ENCODE measurements around the gene UNK.

UNK gene

GRCh38 chr17:75834279-75834920 is 49.8 kb downstream of the UNK start:
- DNase-seq (ENCODE audit: low read depth in 2 of 2) = no peak

- DNase-seq (ENCODE audit: low read depth in 2 of 2) = no peak
Observed at GRCh38 chr17:75834928-75835653, 50.5 kb downstream of the UNK start.

- DNase-seq (ENCODE audit: low read depth in 2 of 2) = no peak
Observed at GRCh38 chr17:75835654-75835987, 51.0 kb downstream of the UNK start.

GRCh38 chr17:75836605-75837004 is 52.0 kb downstream of the UNK start:
- DNase-seq (ENCODE audit: low read depth in 2 of 2) = no peak

GRCh38 chr17:75837899-75838298 is 53.3 kb downstream of the UNK start:
- DNase-seq (ENCODE audit: low read depth in 2 of 2) = no peak

- DNase-seq (ENCODE audit: low read depth in 2 of 2) = no peak
Observed at GRCh38 chr17:75838410-75838809, 53.8 kb downstream of the UNK start.

GRCh38 chr17:75839942-75840798 is 55.6 kb downstream of the UNK start:
- DNase-seq (ENCODE audit: low read depth in 2 of 2) = no peak

GRCh38 chr17:75840799-75841164 is 56.2 kb downstream of the UNK start:
- DNase-seq (ENCODE audit: low read depth in 2 of 2) = no peak

GRCh38 chr17:75842411-75842810 is 57.8 kb downstream of the UNK start:
- no peak for DNase-seq (ENCODE audit: low read depth in 2 of 2)

- DNase-seq (ENCODE audit: low read depth in 2 of 2) = no peak
Observed at GRCh38 chr17:75842963-75843576, 58.5 kb downstream of the UNK start.

GRCh38 chr17:75843577-75844529 is 59.2 kb downstream of the UNK start, which contains the start of gene UNC13D:
Gene UNC13D (minus strand): TSS chr17:75844404. CDS start chr17:75844337, 67 bp downstream.
- no peak for DNase-seq (ENCODE audit: low read depth in 2 of 2)

- no peak for DNase-seq (ENCODE audit: low read depth in 2 of 2)
Observed at GRCh38 chr17:75844530-75845057, 60.0 kb downstream of the UNK start.

- DNase-seq (ENCODE audit: low read depth in 2 of 2) = no peak
Observed at GRCh38 chr17:75845058-75845711, 60.6 kb downstream of the UNK start.

GRCh38 chr17:75845933-75846691 is 61.5 kb downstream of the UNK start:
- DNase-seq (ENCODE audit: low read depth in 2 of 2) = no peak

GRCh38 chr17:75846692-75847613 is 62.3 kb downstream of the UNK start:
- DNase-seq (ENCODE audit: low read depth in 2 of 2) = no peak

- no peak for DNase-seq (ENCODE audit: low read depth in 2 of 2)
Observed at GRCh38 chr17:75847614-75848522, 63.3 kb downstream of the UNK start.

GRCh38 chr17:75848523-75849278 is 64.1 kb downstream of the UNK start:
- DNase-seq (ENCODE audit: low read depth in 2 of 2) = peak; percentile 62 to 71
